Stimulated activated CD8-positive, alpha-beta memory T cell treated with anti-CD3 and anti-CD28 coated beads, Interleukin-7, amount 100 ng/mL, for 1 hour (primary cell): Measurements from ENCODE around the gene OR4K1.
"Not testable (repeated sequence)": the region's sequence is repeated elsewhere in the genome, so short reads cannot be mapped to it uniquely, and the experiment has no call there.

ENCODE experiments used
- DNase-seq, 2 donors: peaks; one replicate each; pipeline ENCODE4 v3.0.0-alpha.2; 2020; ENCODE audit warnings: low read depth in 2 of 2

OR4K1 gene

GRCh38 chr14:19930617-19931016, at the start of gene OR4K1:
OR4K1 (plus strand) TSS chr14:19930917; CDS start chr14:19935667, 4,750 bp downstream.
- DNase-seq = no peak

DNA sequence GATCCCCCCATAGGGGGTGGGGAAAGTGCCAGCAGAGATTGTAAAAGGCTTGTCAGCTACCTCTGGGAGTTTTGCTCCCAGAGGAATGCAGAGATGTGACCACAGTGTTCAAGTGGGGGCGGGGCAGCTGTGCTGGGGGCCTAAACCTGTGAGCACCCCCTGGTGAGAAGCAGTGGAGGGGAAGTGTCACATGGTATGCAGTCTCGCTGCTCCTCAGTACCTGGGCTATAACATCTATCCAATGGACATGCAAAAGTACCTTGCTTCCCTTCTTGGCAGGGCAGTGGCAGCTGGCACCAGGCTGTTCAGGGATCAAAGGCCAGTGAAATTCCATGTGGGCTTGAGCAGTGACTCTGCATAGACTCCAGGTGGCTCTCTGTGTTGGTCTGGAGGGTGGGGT, 35.4 kb upstream of the OR4K1 start:
- no peak for DNase-seq

DNA sequence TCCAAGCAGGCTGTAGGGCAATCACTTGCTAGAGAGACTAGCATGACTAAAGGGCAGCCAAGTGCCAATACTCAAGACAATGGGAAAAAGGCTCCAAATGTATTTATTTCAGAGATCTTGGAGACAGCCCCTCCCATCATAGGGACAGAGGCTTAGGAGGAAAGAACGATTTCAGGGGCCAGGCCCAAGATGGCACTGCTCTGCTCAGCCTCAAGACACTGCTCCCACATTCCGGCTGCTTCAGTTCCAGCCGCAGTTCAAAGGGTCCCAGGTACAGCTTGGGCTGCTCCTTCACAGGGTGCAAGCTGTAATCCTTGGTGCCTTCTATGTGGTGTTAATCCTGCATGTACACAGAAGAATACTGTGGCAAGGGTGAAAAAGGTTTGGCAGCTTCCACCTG, 29.7 kb upstream of the OR4K1 start:
- no peak for DNase-seq

DNA sequence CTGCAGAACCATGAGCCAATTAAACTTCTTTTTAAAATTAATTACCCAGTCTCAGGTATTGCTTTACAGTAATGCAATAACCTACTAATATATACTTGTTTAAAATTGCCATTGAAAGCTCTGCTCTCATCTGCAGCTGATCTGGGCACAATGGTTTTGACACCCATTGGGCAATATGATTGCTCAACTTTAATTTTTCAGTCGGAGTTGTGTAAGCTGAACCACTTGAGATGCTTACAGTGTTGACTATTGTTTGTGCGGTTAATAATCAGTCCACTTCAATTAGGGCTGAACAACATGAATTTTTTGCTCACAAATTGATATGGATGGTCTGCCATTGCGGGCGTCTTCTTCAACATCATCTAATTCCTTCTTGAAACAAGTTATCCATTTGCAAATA, 28.3 kb upstream of the OR4K1 start:
- DNase-seq = no peak

- no peak for DNase-seq
Measured at GRCh38 chr14:19906665-19907064, 24.1 kb upstream of the OR4K1 start.

GRCh38 chr14:19911114-19911513, 19.6 kb upstream of the OR4K1 start:
- DNase-seq = no peak

DNA sequence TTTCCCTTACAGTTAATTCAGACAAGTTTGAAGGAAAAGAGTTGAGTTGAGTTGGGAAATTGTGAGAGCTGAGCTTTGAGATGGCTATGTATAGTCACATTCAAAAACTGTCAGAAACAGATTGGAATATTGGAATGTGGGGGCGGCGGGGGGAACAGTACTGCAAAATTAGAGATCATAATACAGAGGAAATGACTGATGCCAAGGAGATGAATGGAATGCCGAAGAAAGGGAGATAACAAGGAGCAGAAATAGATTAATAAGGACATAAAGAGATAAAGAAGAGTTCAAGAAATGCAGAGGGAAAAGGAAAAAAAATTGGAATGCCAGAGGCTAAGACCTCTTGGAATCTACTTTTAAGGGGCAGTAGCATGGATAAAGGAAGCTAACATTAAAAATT, 13.5 kb upstream of the OR4K1 start:
- DNase-seq = no peak

GRCh38 chr14:19917955-19918518, 12.7 kb upstream of the OR4K1 start:
- DNase-seq = no peak

DNA sequence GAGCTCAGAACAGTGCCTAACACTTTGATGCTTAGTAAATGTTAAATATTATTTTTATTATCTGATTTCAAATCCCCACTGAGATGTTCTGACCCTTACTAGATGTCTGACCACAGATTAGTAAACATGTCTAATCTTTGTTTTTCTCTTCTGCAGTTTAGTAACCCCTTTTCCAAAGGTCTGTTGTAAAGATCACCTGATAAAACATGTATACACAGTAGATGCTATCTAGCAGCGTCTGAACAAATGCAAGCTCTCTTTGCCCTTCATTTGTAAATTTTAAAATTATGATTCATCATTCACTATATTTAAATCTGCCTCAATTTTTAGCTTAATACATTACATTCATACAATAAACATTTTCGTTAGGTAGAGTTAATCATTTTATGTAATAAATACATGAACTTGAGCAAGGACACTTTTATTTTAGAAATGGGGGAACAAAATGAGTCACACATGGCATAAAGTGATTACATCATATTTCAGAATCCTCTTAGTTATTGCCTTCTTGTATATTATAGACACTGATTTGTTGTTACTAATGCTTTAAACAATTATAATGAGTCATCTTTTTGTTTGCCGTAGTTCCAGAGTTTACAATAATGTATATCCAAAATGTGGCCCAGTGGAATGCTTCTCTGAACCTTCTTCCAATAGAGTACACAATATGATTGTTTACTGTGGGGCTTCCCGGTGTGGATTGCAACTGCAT, 12.0 kb upstream of the OR4K1 start:
- DNase-seq = no peak

DNA sequence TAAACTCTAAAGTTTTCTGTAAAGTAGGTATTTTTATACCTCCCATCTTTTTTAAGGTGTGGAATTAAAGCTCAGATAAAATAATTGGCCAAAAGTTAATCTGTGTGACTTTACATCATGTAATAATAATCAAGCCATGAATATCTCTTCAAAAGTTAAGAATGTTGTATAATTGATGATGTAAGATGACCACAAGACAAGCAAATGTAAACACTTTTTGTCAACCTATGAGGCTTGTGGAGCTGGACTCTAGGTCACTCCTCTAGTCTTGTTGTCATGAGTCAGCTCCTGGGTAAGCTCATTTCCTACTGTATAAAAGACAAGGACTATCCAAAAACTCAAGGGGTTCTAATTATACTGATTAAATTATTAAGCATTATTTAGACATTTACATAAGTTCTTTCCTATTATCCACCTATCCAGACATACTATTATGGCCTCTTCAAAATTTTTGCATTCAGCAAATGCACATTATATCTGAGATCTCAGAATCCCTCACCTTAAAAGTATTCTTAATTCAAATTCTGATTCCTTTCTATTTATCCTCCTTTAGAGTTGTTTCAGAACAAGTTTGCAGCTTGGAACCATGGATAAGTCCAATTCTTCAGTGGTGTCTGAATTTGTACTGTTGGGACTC, 10.6 kb upstream of the OR4K1 start, which contains the start of gene OR4K5:
TSS of gene OR4K5 (plus strand) at position 587 of the 637 bp plus-strand sequence. CDS start at position 587, 0 bp downstream.
- no peak for DNase-seq

DNA sequence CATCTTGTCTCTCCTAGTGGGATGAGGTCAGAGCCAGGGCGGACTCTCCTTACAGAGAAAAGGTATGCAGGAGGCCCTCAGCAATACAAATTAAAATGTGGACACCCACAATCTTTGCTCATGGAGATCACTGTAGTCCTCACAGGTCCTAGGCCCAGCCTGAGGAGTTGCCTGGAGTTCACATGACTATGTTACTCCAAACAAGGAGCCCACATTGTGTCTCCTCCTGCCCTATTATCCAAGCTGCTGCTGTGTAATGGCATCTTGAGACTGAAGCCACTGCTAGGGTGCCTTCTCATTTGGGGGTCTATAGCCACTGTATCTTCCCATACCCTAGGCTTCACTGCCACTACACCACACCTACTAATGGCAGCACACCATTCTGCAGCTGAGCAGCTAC, 11.0 kb downstream of the OR4K1 start:
- DNase-seq = no peak

- DNase-seq = no peak
Measured at GRCh38 chr14:19947413-19948090, 16.8 kb downstream of the OR4K1 start.

DNA sequence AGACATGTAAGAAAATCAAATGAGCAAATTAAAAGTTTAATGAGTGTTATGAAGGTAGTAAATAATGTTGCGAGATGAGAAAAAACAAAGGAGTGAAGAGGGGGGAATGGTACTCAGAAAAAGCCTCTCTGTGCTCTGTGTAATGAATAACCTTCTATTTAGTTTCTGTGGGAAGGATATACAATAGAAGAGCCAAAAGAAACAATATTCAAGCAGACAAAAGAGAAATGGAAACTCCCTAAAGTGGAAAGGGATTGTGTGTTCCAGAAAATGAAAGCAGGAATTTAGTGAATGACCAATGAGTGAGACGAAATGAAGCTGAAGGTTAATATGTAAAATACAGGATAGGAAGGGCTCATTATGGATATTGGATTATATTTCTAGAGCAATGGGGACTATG, 18.5 kb downstream of the OR4K1 start:
- no peak for DNase-seq

DNA sequence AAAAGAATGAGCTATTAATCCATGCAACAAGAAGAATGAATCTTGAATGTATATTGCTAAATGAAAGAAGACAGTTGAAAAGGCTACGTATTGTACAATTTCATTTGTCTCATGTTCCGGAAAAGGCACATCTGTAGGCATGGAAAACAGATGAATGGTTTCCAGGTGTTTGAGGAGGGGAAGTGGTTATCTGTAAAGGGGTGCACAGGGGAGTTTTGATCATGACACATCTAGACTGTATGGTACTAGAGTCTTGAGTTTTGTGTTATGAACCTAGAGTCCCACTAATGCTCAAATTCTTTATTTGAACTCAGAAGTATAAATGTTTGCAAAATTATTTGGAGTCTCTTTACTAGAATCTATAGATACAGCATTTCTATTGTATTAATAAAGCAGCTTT, 39.0 kb downstream of the OR4K1 start:
- DNase-seq = not testable (repeated sequence)

GRCh38 chr14:19974844-19975243, 44.1 kb downstream of the OR4K1 start:
- DNase-seq = no peak

- no peak for DNase-seq
Measured at GRCh38 chr14:19975291-19975690, 44.6 kb downstream of the OR4K1 start, which contains the start of gene OR4K15. OR4K15 (plus strand) TSS chr14:19975591; CDS start chr14:19975591, 0 bp downstream.
